GM19023 (cell line): ENCODE results near the gene PARN.
"Not testable (repeated sequence)": the region's sequence is repeated elsewhere in the genome, so short reads cannot be mapped to it uniquely, and the experiment has no call there.

Source experiments
- ATAC-seq: cut with Tn5 transposase; IDR thresholded peaks from one replicate; pipeline ENCODE4 v1.9.1; 2021; ENCODE audit warnings: mild to moderate bottlenecking, moderate library complexity; ENCODE audit not compliant: unreplicated experiment

PARN gene

GRCh38 chr16:14574698-14575415, 55.2 kb downstream of the PARN start:
- not testable (repeated sequence) for ATAC-seq

GRCh38 chr16:14572535-14572934, 57.5 kb downstream of the PARN start:
- no peak for ATAC-seq

- ATAC-seq = no peak
Measured at GRCh38 chr16:14569213-14569612, 60.8 kb downstream of the PARN start.

GRCh38 chr16:14566599-14566998, 63.5 kb downstream of the PARN start:
- ATAC-seq = no peak

DNA sequence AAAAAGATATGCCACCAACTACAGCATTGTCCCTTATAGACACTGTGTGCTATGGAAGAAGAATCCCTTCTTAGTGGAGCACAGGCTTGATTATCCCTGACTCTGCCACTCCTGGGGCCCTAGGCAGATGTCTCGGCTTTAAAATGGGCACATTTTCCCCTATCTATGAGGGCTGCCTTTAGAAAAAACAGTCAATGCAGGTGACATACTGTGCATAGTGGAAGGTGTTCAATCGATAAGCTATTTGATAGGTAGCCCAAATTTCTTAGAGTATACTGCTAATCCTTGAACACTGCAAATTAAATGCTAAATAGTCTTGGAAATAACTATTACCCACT, 64.4 kb downstream of the PARN start:
- ATAC-seq = no peak

DNA sequence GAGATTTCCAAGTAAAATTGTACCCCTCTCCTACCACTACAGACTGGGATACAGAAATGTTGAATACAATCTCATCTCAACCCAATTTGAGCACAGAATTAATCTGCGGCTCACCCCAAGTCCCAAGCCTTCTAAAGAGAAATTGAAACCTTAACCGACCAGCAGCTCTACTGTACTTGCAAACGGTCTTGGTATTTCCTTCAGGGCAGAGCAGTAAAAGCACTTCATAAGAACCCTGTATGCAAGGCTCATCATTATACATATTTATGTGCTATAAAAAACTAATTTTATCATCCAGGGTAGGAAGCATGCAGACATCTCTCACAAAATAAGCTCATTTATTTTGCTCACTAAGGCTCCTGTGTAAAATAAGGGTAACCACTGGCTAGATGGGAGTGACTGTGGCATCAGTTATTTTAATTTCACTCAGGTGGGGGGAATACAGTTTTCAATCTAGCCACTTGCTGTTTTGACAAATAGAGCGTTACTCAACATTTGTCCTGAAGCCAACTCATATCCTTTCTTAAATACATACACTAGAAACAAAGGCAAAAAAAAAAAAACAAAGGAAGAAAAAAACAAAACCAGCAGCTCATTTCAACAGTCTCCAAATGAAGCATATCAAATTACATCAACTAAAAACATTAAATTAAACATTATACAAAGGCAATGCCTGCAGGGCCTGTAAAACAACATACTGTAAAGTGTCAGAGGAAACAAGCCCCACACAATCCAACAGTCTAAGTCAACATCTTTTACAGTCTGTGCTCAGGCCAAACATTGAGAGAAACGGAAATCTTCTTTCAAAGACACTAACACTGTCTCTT, 65.0 kb downstream of the PARN start:
- no peak for ATAC-seq

DNA sequence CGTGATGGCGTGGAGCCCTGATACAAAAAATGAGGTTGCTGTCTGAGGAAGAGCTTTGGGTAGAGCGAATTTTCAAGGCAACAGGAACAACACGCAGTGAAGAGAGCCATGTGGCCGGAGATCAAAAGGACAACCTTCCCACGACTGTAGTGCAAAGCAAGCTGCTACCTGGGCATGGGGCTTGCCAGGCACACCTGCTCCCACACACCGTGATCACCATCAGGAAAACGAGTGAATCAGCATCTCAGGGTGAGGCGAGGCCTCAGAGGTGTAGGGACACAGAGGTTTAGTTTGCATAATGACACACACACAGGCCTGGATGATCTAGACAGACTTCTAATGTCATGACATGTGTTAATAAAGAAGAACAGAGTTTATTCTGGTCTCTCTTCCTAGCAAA, 65.7 kb downstream of the PARN start:
- no peak for ATAC-seq

DNA sequence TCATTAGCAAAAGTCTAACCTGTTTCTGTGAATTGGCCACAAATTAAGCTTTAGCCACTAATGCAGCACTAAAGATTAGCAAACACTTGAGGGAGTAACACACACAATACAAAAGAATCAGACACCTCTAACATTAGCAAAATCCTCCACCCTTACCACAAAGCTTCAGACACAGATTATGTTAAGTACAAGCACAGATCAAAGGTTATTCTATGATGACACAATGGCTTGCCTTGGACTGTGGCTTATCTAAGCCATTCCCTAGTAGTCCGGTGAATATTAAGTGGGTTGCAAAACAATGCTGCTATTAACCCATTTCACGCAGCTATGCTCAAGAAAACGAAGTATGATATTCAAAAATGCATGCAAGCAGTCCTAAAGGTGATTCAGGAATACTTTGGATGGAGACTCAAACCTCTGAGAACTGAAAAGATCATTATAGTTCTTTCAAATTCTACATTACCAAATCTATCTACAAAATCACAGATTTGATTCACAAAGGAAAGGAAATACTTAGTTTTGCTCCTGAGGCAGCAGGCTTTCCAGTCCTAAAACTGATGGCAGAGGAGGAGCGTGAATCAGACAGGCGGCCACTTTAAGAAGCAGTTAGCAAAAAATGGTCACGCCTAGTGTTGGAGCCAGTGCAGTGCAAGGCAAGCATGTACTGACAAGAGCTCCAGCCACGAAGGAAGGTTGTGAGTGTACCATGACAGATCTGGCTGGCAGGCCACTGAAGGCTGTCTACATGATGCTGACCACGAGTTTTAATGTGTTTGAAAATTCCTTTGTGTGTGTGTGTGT, 67.2 kb downstream of the PARN start:
- ATAC-seq = no peak

DNA sequence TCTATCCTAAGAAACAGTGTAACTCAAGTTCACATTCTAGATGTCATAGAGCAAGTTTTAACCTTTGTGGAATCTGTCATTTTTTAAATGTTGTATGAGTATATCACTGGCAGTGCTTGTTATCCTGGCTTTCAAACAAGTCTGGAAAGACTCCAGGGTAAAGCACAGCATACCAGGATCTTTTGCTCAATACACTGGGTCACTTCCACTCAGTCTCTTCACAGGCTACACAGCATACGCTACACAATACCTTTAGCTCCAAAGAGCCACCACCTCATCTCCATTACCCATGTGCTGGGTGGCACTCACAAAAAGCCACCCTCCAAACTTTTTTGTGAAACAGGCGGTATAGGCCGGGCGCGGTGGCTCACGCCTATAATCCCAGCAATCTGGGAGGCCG, 69.5 kb downstream of the PARN start:
- no peak for ATAC-seq

DNA sequence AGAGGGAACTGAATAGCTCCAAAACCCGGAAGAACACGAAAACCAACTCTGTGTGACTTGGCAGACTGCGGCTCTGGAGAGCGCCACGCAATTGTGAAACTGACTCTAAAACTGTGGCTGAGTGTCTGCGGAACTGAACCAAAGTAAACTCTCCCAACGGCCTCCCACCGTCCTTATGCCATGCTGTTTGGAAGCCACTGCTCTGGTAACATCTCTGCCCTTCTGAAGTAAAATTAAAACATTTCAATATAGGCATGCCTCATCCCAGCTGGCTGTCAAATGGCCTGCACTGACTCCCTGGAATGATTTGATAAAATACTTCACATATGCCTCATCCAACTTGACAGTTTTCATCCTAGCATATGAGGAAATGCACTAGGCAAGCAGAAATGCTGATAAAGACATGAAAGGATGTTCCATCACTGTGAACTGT, 70.2 kb downstream of the PARN start:
- ATAC-seq = no peak

GRCh38 chr16:14553447-14553846, 76.6 kb downstream of the PARN start:
- no peak for ATAC-seq

- no peak for ATAC-seq
Measured at GRCh38 chr16:14549789-14550153, 80.3 kb downstream of the PARN start.

DNA sequence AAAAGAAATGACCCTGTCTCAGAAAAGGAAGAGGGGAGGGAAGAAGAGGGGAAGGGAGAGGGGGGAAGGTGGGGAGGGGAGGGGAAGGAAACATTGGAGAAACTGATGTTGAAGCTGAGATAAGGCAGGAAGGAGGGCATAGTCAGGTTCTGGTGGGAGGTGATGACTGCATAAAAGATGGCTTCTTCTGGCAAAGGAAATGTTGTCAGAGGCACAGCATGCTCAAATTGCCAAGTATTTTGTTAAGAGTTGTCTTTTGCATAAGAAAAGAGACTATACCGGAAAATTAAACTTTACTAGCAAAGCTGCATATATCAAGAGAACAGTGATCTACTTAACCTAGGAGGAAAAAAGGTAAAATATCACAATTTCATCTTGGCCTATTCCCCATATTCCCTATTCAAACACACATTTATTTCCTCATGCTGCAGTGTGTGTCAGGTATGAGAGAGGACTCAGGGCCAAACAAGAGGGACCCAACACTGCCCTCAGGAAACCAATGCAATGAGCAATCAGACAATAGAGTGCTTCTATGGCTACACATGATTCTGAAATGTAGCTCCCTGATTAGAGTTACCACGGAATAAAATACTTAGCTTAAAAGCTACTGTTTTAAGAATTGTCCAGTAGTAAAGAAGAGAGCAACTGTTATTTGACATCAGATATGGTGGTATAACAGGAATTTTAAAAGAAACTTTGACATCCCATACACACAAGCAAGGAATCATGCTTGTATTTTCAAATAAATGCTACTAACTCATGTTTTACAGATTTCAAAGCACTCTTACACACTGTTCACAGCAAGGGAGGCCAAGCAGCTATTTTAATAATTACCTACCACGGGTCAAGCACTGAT, 80.9 kb downstream of the PARN start:
- no peak for ATAC-seq

GRCh38 chr16:14545346-14545884, 84.6 kb downstream of the PARN start:
- no peak for ATAC-seq

DNA sequence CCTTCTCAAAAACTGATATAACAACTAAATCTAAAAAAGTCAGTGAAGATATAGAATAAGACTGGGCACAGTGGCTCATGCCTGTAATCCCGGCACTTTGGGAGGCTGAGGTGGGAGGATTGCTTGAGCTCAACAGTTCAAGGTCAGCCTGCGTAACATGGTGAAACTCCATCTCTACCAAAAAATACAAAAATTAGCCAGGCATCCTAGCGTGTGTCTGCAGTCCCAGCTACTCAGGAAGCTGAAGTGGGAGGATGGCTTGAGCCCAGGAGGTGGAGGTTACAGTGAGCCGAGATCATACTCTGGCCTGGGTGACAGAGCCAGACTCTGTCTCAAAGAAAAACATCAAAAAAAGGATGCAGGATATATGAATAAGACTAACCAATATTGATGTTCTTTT, 85.2 kb downstream of the PARN start:
- not testable (repeated sequence) for ATAC-seq

DNA sequence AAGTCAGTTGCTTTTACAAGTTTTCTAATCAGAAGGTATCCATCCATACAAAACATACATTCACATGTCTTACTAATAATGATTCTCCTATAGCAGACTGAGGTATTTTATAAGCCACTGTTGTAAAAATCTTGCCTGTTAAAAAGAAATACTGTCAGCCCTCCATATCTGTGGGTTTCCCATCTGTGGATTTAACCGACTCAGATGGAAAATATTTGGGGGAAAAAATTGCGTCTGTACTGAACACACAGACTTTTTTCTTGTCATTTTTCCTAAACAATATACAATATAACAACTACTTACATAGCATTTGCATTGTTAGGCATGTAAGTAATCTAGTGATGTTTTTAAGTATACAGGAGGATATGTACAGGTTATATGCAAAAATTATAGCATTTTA, 90.4 kb downstream of the PARN start:
- ATAC-seq = no peak

DNA sequence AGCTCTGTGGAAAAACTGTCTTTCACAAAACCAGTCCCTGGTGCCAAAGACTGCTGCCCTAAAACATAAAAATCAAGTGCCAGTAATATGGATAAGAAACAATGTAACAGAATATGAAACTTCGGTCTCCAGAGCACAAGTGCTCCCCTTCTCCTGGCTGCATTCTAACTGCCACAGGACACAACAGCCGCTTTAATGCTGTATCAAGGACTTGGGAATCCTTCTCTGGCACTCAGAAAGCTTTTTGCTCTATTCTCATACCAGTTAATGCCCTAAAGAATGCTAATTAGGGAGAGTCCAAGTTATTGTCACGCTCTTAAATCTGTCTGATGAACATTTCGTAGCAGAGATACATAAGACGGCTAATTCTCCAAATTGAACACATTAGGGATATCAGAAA, 90.9 kb downstream of the PARN start:
- ATAC-seq = no peak

DNA sequence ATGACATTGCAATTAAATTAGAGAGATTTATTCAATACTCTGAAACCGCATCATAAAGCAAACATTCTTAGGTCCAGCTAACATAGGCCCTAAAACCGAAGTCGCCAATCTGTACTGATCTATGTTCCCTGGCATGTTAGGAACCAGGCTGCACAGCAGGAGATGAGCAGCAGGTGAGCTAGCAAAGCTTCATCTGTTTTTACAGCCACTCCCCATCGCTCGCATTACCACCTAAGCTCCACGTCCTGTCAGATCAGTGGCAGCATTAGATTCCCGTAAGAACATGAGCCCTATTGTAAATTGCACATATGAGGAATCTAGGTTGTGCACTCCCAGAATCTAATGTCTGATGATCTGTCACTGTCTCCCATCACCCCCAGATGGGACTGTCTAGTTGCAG, 91.5 kb downstream of the PARN start:
- no peak for ATAC-seq

DNA sequence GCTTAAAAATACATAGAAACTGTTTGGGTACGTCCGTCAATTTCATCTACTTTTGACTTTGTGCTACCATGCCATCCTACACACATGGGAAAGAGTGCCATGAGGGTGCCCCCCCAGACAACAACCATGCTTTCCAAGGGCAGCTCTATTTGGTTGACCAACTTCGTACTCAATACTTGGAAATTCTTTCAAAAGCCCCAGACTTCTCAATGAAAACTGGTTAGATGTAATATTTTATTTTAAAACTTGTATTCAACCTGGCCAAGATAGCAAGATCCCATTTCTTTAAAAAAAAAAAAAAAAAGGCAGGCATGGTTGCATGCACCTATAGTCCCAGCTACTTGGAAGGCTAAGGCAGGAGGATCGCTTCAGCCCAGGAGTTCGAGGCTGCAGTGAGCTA, 98.4 kb downstream of the PARN start:
- no peak for ATAC-seq

- no peak for ATAC-seq
Measured at GRCh38 chr16:14531101-14531500, 99.0 kb downstream of the PARN start.

- no peak for ATAC-seq
Measured at GRCh38 chr16:14530046-14530445, 100.0 kb downstream of the PARN start.
